Adrenal gland (tissue), 5 donors: ENCODE data around the gene LRRC14B.

ENCODE experiments used
- POLR2A ChIP-seq, 2 donors: fragments of 450-650 bp; IDR thresholded peaks; one replicate each; pipeline ENCODE4 v1.6.1; 2017; ENCODE audit warnings: antibody characterized with exemption in 2 of 2, mild to moderate bottlenecking in 2 of 2, moderate library complexity in 1 of 2
- TF ChIP-seq, protein P1 (sequence below), 6 experiments: fragments of 450-650 bp in 4 of 6; fragments of 200-600 bp in 2 of 6; sonication (generic) in 1 of 6; IDR thresholded peaks; 1 replicate in 5 of 6; 2 replicates in 1 of 6; pipeline versions ENCODE4 v1.5.1 to v1.8.0; 2016 to 2021; ENCODE audit warnings: antibody characterized with exemption in 6 of 6, mild to moderate bottlenecking in 2 of 6, moderate library complexity in 1 of 6
- donor health status: DM: no; HTN: no; CAD: no.

DNA sequence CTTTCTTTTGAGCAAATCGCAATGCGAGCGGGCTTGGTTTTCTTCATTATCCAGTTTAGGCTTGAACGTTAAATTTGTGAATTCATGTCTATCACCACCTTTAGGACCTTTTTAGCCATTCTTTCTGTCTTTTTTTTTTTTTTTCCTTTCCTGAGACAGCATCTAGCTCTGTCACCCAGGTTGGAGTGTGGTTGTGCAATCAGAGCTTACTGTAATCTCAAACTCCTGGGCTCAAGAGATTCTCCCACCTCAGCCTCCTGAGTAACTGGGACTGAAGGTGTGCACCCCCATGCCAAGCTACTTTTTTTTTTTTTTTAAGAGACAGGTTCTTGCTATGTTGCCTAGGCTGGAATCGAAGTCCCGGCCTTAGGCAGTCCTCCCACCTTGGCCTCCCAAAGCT is 39.2 kb upstream of the LRRC14B start:
- TF ChIP-seq, protein P1, sequence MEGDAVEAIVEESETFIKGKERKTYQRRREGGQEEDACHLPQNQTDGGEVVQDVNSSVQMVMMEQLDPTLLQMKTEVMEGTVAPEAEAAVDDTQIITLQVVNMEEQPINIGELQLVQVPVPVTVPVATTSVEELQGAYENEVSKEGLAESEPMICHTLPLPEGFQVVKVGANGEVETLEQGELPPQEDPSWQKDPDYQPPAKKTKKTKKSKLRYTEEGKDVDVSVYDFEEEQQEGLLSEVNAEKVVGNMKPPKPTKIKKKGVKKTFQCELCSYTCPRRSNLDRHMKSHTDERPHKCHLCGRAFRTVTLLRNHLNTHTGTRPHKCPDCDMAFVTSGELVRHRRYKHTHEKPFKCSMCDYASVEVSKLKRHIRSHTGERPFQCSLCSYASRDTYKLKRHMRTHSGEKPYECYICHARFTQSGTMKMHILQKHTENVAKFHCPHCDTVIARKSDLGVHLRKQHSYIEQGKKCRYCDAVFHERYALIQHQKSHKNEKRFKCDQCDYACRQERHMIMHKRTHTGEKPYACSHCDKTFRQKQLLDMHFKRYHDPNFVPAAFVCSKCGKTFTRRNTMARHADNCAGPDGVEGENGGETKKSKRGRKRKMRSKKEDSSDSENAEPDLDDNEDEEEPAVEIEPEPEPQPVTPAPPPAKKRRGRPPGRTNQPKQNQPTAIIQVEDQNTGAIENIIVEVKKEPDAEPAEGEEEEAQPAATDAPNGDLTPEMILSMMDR (IDR thresholded peaks at IDR 0.05) = no peak
- no peak for TF ChIP-seq POLR2A (IDR thresholded peaks at IDR 0.05)
